ENCODE results near the gene SUPT6H.
A peak's percentile ranks its signal among the peaks of the same experiment; 100 is the strongest.

The SUPT6H gene

DNA sequence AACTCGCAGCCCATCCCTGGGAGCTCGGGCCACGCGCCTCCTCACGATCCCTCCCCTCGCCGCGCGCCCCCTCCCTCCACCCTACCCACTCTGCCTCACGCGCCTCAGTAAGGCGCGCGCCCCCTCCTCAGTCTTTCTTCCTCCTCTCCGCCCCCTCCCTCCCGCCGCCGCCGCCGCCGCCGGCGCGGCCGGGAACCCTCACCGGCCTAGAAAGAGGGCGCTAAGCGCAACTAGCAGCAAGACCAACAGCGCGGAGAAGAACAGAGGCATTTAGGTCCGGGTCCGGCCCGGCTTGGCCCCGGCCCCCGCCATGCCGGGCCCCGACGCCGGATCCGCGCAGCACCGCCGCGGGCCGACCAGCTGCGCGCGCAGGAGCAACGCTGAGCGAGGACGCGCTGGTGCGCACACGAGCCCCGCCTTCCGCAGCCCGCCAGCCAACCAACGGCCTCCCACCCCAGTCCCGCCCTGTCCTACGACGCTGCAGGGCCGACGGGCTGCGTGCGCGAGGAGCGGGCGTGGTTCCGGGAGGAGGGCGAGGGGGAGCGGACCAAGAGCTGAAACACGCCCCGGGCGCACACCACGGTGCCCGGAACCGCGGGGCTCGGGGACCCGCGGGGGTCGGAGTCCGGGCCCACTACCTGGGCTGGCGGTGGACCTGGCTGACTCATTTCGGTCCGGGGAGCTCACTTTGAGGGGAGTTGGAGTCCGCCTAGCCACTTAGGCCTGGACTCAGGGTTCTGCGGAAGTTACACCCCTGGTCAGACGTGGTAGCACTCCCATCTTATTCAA is 17.0 kb upstream of the SUPT6H start, which contains the start of gene BLTP2 (continued):
- TF ChIP-seq ZNF701 (tag by site-specific recombination; IDR thresholded peaks at IDR 0.05) (no peak), ZFP37 (tag by site-specific recombination; IDR thresholded peaks at IDR 0.05) (no peak), ZBTB8A (tag by site-specific recombination; IDR thresholded peaks at IDR 0.05) (peak; percentile 84), SP7 (tag by site-specific recombination; IDR thresholded peaks at IDR 0.05) (peak; percentile 58; the same call in 1 of the 2 replicates), ZNF404 (tag by site-specific recombination; IDR thresholded peaks at IDR 0.05) (no peak), ZNF324 (tag by site-specific recombination; IDR thresholded peaks at IDR 0.05) (no peak; the same call in 1 of the 2 replicates), ZNF777 (tag by site-specific recombination; IDR thresholded peaks at IDR 0.05; ENCODE audit: borderline replicate concordance) (no peak), ZNF23 (tag by site-specific recombination; IDR thresholded peaks at IDR 0.05; ENCODE audit: borderline replicate concordance) (no peak), ZNF621 (tag by site-specific recombination; IDR thresholded peaks at IDR 0.05) (no peak), OVOL3 (tag by site-specific recombination; IDR thresholded peaks at IDR 0.05) (no peak), HOXD13 (CRISPR knock-in tag; IDR thresholded peaks at IDR 0.05; ENCODE audit: borderline replicate concordance) (no peak), ZNF596 (tag by site-specific recombination; IDR thresholded peaks at IDR 0.05) (no peak), ZNF514 (tag by site-specific recombination; IDR thresholded peaks at IDR 0.05) (no peak), ZNF394 (tag by site-specific recombination; IDR thresholded peaks at IDR 0.05; ENCODE audit: borderline replicate concordance) (no peak), ZBTB49 (tag by site-specific recombination; IDR thresholded peaks at IDR 0.05; ENCODE audit: low read depth) (no peak), GLI4 (tag by site-specific recombination; IDR thresholded peaks at IDR 0.05) (no peak), ZNF561 (tag by site-specific recombination; IDR thresholded peaks at IDR 0.05; ENCODE audit: borderline replicate concordance) (0 out of 2 replicates have a peak, but pooled peaks have one; percentile 62), ZEB2 (tag by site-specific recombination; IDR thresholded peaks at IDR 0.05) (peak; percentile 75), ZNF335 (tag by site-specific recombination; conservative IDR thresholded peaks at IDR 0.05) (peak; percentile 35), ZNF391 (tag by site-specific recombination; IDR thresholded peaks at IDR 0.05; ENCODE audit: borderline replicate concordance, low read depth) (no peak), ZNF155 (tag by site-specific recombination; IDR thresholded peaks at IDR 0.05) (no peak), GLIS1 (tag by site-specific recombination; IDR thresholded peaks at IDR 0.05) (peak; percentile 50; the same call in 1 of the 2 replicates), GLIS2 (tag by site-specific recombination; IDR thresholded peaks at IDR 0.05) (peak; percentile 72)
- TF ChIP-seq, protein P1, sequence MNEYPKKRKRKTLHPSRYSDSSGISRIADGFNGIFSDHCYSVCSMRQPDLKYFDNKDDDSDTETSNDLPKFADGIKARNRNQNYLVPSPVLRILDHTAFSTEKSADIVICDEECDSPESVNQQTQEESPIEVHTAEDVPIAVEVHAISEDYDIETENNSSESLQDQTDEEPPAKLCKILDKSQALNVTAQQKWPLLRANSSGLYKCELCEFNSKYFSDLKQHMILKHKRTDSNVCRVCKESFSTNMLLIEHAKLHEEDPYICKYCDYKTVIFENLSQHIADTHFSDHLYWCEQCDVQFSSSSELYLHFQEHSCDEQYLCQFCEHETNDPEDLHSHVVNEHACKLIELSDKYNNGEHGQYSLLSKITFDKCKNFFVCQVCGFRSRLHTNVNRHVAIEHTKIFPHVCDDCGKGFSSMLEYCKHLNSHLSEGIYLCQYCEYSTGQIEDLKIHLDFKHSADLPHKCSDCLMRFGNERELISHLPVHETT (tag by site-specific recombination; IDR thresholded peaks at IDR 0.05) = 0 out of 2 replicates have a peak, but pooled peaks have one; percentile 35
- TF ChIP-seq, protein P2, sequence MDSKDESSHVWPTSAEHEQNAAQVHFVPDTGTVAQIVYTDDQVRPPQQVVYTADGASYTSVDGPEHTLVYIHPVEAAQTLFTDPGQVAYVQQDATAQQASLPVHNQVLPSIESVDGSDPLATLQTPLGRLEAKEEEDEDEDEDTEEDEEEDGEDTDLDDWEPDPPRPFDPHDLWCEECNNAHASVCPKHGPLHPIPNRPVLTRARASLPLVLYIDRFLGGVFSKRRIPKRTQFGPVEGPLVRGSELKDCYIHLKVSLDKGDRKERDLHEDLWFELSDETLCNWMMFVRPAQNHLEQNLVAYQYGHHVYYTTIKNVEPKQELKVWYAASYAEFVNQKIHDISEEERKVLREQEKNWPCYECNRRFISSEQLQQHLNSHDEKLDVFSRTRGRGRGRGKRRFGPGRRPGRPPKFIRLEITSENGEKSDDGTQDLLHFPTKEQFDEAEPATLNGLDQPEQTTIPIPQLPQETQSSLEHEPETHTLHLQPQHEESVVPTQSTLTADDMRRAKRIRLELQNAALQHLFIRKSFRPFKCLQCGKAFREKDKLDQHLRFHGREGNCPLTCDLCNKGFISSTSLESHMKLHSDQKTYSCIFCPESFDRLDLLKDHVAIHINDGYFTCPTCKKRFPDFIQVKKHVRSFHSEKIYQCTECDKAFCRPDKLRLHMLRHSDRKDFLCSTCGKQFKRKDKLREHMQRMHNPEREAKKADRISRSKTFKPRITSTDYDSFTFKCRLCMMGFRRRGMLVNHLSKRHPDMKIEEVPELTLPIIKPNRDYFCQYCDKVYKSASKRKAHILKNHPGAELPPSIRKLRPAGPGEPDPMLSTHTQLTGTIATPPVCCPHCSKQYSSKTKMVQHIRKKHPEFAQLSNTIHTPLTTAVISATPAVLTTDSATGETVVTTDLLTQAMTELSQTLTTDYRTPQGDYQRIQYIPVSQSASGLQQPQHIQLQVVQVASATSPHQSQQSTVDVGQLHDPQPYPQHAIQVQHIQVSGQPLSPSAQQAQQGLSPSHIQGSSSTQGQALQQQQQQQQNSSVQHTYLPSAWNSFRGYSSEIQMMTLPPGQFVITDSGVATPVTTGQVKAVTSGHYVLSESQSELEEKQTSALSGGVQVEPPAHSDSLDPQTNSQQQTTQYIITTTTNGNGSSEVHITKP (tag by site-specific recombination; IDR thresholded peaks at IDR 0.05) = peak; percentile 97
- TF ChIP-seq, protein P3, sequence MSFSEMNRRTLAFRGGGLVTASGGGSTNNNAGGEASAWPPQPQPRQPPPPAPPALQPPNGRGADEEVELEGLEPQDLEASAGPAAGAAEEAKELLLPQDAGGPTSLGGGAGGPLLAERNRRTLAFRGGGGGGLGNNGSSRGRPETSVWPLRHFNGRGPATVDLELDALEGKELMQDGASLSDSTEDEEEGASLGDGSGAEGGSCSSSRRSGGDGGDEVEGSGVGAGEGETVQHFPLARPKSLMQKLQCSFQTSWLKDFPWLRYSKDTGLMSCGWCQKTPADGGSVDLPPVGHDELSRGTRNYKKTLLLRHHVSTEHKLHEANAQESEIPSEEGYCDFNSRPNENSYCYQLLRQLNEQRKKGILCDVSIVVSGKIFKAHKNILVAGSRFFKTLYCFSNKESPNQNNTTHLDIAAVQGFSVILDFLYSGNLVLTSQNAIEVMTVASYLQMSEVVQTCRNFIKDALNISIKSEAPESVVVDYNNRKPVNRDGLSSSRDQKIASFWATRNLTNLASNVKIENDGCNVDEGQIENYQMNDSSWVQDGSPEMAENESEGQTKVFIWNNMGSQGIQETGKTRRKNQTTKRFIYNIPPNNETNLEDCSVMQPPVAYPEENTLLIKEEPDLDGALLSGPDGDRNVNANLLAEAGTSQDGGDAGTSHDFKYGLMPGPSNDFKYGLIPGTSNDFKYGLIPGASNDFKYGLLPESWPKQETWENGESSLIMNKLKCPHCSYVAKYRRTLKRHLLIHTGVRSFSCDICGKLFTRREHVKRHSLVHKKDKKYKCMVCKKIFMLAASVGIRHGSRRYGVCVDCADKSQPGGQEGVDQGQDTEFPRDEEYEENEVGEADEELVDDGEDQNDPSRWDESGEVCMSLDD (tag by site-specific recombination; IDR thresholded peaks at IDR 0.05) = peak; percentile 85; the same call in 1 of the 2 replicates
- TF ChIP-seq, protein P4, sequence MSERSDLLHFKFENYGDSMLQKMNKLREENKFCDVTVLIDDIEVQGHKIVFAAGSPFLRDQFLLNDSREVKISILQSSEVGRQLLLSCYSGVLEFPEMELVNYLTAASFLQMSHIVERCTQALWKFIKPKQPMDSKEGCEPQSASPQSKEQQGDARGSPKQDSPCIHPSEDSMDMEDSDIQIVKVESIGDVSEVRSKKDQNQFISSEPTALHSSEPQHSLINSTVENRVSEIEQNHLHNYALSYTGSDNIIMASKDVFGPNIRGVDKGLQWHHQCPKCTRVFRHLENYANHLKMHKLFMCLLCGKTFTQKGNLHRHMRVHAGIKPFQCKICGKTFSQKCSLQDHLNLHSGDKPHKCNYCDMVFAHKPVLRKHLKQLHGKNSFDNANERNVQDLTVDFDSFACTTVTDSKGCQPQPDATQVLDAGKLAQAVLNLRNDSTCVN (tag by site-specific recombination; optimal IDR thresholded peaks at IDR 0.05) = peak; percentile 97
